Stimulated activated CD8-positive, alpha-beta memory T cell treated with anti-CD3 and anti-CD28 coated beads, Interleukin-15, amount 100 ng/mL, for 48 hours (primary cell): Measurements from ENCODE around the gene MZT2B.
"Not testable (repeated sequence)": the region's sequence is repeated elsewhere in the genome, so short reads cannot be mapped to it uniquely, and the experiment has no call there.

ENCODE experiments used
- DNase-seq, 2 donors: peaks; one replicate each; pipeline ENCODE4 v3.0.0-alpha.2; 2020; ENCODE audit warnings: low read depth in 2 of 2

MZT2B gene

GRCh38 chr2:130219147-130219546 is 37.1 kb downstream of the MZT2B start:
- DNase-seq, result not testable (repeated sequence)

- DNase-seq, result not testable (repeated sequence)
Measured at GRCh38 chr2:130220505-130220904, 38.4 kb downstream of the MZT2B start.

GRCh38 chr2:130222523-130222922 is 40.5 kb downstream of the MZT2B start:
- not testable (repeated sequence) for DNase-seq

GRCh38 chr2:130228005-130228404 is 45.9 kb downstream of the MZT2B start:
- DNase-seq, result not testable (repeated sequence)

GRCh38 chr2:130228467-130229160 is 46.6 kb downstream of the MZT2B start:
- DNase-seq, result not testable (repeated sequence)

- DNase-seq, result peak in 1 of 2 donors; percentile 4
Measured at GRCh38 chr2:130229161-130229510, 47.1 kb downstream of the MZT2B start.

GRCh38 chr2:130230376-130230775 is 48.3 kb downstream of the MZT2B start:
- DNase-seq, result not testable (repeated sequence)

- DNase-seq, result not testable (repeated sequence)
Measured at GRCh38 chr2:130230907-130231306, 48.8 kb downstream of the MZT2B start.

GRCh38 chr2:130231656-130232055 is 49.6 kb downstream of the MZT2B start:
- no peak for DNase-seq

GRCh38 chr2:130233066-130233465 is 51.0 kb downstream of the MZT2B start:
- DNase-seq, result not testable (repeated sequence)

GRCh38 chr2:130239581-130239980 is 57.5 kb downstream of the MZT2B start:
- not testable (repeated sequence) for DNase-seq
